Skeletal muscle tissue (tissue), 4 donors: ENCODE data around the gene PCYT2. TPM values are rescaled to one million over a fixed set of nuclear protein-coding genes. Genes with fewer than 3 reads are reported as not detected.
A peak's percentile ranks its signal among the peaks of the same experiment; 100 is the strongest.
"Not testable (repeated sequence)": the region's sequence is repeated elsewhere in the genome, so short reads cannot be mapped to it uniquely, and the experiment has no call there.

ENCODE experiments used
- H3K27ac ChIP-seq: one replicate; pipeline ENCODE4 v1.7.0; 2013; ENCODE audit warnings: mild to moderate bottlenecking, low read depth, low read length, inconsistent platforms
- H3K27me3 ChIP-seq, 3 donors: one replicate each; pipeline ENCODE4 v1.7.0; 2013; ENCODE audit warnings: low read length in 3 of 3; ENCODE audit not compliant: control insufficient read depth in 3 of 3, insufficient read depth in 3 of 3
- H3K36me3 ChIP-seq, 3 donors: one replicate each; pipeline ENCODE4 v1.7.0; 2013; ENCODE audit warnings: low read length in 3 of 3; ENCODE audit not compliant: control insufficient read depth in 3 of 3, insufficient read depth in 3 of 3
- H3K4me1 ChIP-seq, 3 donors: one replicate each; pipeline ENCODE4 v1.7.0; 2013; ENCODE audit warnings: low read length in 3 of 3, mild to moderate bottlenecking in 3 of 3; ENCODE audit not compliant: control insufficient read depth in 3 of 3, insufficient read depth in 3 of 3
- H3K4me3 ChIP-seq, 3 donors: one replicate each; pipeline ENCODE4 v1.7.0; 2013; ENCODE audit warnings: low read length in 3 of 3
- H3K9ac ChIP-seq, 3 donors: one replicate each; pipeline ENCODE4 v1.7.0; 2013; ENCODE audit warnings: low read length in 3 of 3, mild to moderate bottlenecking in 3 of 3, moderate library complexity in 2 of 3, low read depth in 1 of 3
- H3K9me3 ChIP-seq, 3 donors: one replicate each; pipeline ENCODE4 v1.7.0; 2013; ENCODE audit warnings: low read length in 3 of 3; ENCODE audit not compliant: control insufficient read depth in 3 of 3
- total RNA-seq: library from RNA; depleted of rRNA; stranded (reverse); fragments of >200 nt; gene quantifications from one replicate; pipeline ENCODE4 v1.2.3, GENCODE V29; 2014
- donor health status: Osteomylitis.

Gene PCYT2
- total RNA-seq, 1 donor from 2014 or later: 10.4 TPM

- Histone ChIP-seq H3K27me3 (peaks cover 13 to 24% (median 21%) of the 10 kb centered on the region in 3 donors), H3K36me3 (peaks cover 0 to 5% (median 4%) of the 10 kb centered on the region in 3 donors), H3K9me3 (no peaks in the 10 kb centered on the region), H3K4me1 (peaks cover 0 to 10% (median 10%) of the 10 kb centered on the region in 3 donors), H3K9ac (no peak overlapping the region), H3K4me3 (no peak overlapping the region), H3K27ac (no peak overlapping the region)
These were observed 44.0 kb upstream of the PCYT2 start for GRCh38 chr17:81955058-81955681.

GRCh38 chr17:81954131-81955057 is 43.2 kb upstream of the PCYT2 start:
- Histone ChIP-seq H3K27ac (no peak overlapping the region), H3K9ac (no peak overlapping the region), H3K36me3 (peaks cover 0 to 5% (median 4%) of the 10 kb centered on the region in 3 donors), H3K4me3 (no peak overlapping the region), H3K9me3 (no peaks in the 10 kb centered on the region), H3K27me3 (peaks cover 9 to 19% (median 17%) of the 10 kb centered on the region in 3 donors), H3K4me1 (peaks cover 0 to 9% (median 7%) of the 10 kb centered on the region in 3 donors)

- not testable (repeated sequence) for H3K4me1 ChIP-seq, H3K9ac ChIP-seq, H3K9me3 ChIP-seq, H3K27ac ChIP-seq, H3K4me3 ChIP-seq, H3K36me3 ChIP-seq
- peaks cover under 1 to 12% (median 9%) of the 10 kb centered on the region in 3 donors for H3K27me3 ChIP-seq
These were observed 42.2 kb upstream of the PCYT2 start for GRCh38 chr17:81953443-81953842.

GRCh38 chr17:81952792-81953228 is 41.6 kb upstream of the PCYT2 start:
- H3K36me3 ChIP-seq: peaks cover 2 to 5% (median 4%) of the 10 kb centered on the region in 3 donors
- peaks cover 0 to 6% (median 4%) of the 10 kb centered on the region in 3 donors for H3K27me3 ChIP-seq
- no peaks in the 10 kb centered on the region for H3K9me3 ChIP-seq
- no peak overlapping the region for H3K9ac ChIP-seq
- no peak overlapping the region for H3K27ac ChIP-seq
- no peak overlapping the region for H3K4me3 ChIP-seq
- peaks cover 0 to 5% (median 2%) of the 10 kb centered on the region in 3 donors for H3K4me1 ChIP-seq

GRCh38 chr17:81951785-81952684 is 40.8 kb upstream of the PCYT2 start:
- peaks cover 4 to 9% (median 8%) of the 10 kb centered on the region in 3 donors for H3K4me1 ChIP-seq
- H3K36me3 ChIP-seq: peaks cover 2 to 5% (median 4%) of the 10 kb centered on the region in 3 donors
- H3K27me3 ChIP-seq: peaks cover 0 to 3% (median 0%) of the 10 kb centered on the region in 3 donors
- no peak overlapping the region for H3K4me3 ChIP-seq
- H3K27ac ChIP-seq: no peak overlapping the region
- H3K9ac ChIP-seq: no peak overlapping the region
- H3K9me3 ChIP-seq: no peaks in the 10 kb centered on the region

GRCh38 chr17:81950501-81950900 is 39.3 kb upstream of the PCYT2 start:
- Histone ChIP-seq H3K9me3 (no peaks in the 10 kb centered on the region), H3K36me3 (peaks cover 2 to 5% (median 4%) of the 10 kb centered on the region in 3 donors), H3K9ac (no peak overlapping the region), H3K4me1 (peaks cover 4 to 11% (median 9%) of the 10 kb centered on the region in 3 donors), H3K4me3 (no peak overlapping the region), H3K27me3 (no peaks in the 10 kb centered on the region), H3K27ac (no peak overlapping the region)

GRCh38 chr17:81948635-81949378 is 37.6 kb upstream of the PCYT2 start:
- H3K36me3 ChIP-seq: peaks cover 2 to 5% (median 4%) of the 10 kb centered on the region in 3 donors
- H3K4me1 ChIP-seq: peaks cover 4 to 15% (median 12%) of the 10 kb centered on the region in 3 donors
- no peak overlapping the region for H3K9ac ChIP-seq
- H3K27ac ChIP-seq: no peak overlapping the region
- no peak overlapping the region for H3K4me3 ChIP-seq
- no peaks in the 10 kb centered on the region for H3K9me3 ChIP-seq
- no peaks in the 10 kb centered on the region for H3K27me3 ChIP-seq

- Histone ChIP-seq H3K27me3 (peaks cover 0 to under 1% (median 0%) of the 10 kb centered on the region in 3 donors), H3K4me1 (peaks cover 5 to 15% (median 14%) of the 10 kb centered on the region in 3 donors), H3K9ac (peak within 1 kb of the TSS in 1 of 3 donors; percentile 33), H3K9me3 (no peaks in the 10 kb centered on the region), H3K4me3 (no peak within 1 kb of the TSS), H3K27ac (peak within 1 kb of the TSS; percentile 36), H3K36me3 (peaks cover 2 to 5% (median 4%) of the 10 kb centered on the region in 3 donors)
These were observed 36.0 kb upstream of the PCYT2 start, which contains the start of gene MYADML2 for GRCh38 chr17:81947189-81947588. Gene MYADML2 (minus strand): TSS chr17:81947233. CDS start chr17:81941741, 5,492 bp downstream.

GRCh38 chr17:81944858-81945257 is 33.7 kb upstream of the PCYT2 start:
- no peak overlapping the region for H3K27ac ChIP-seq
- peaks cover 0 to 6% (median 0%) of the 10 kb centered on the region in 3 donors for H3K36me3 ChIP-seq
- no peaks in the 10 kb centered on the region for H3K9me3 ChIP-seq
- no peak overlapping the region for H3K4me3 ChIP-seq
- H3K9ac ChIP-seq: no peak overlapping the region
- peaks cover 0 to 6% (median 0%) of the 10 kb centered on the region in 3 donors for H3K27me3 ChIP-seq
- peaks cover 14 to 33% (median 15%) of the 10 kb centered on the region in 3 donors for H3K4me1 ChIP-seq
